ENCODE measurements around the gene IPO11.
"Not testable (repeated sequence)": the region's sequence is repeated elsewhere in the genome, so short reads cannot be mapped to it uniquely, and the experiment has no call there.

IPO11 gene

GRCh38 chr5:62561896-62562295 is 149.3 kb downstream of the IPO11 start:
- DNase-seq (ENCODE audit: low read depth): no peak
- no peak overlapping the region for H3K4me3 ChIP-seq (ENCODE audit: low read length)
- no peak for TF ChIP-seq CTCF (IDR thresholded peaks at IDR 0.05; ENCODE audit: insufficient read depth, low read depth, low read length, missing control alignments)

GRCh38 chr5:62562867-62563266 is 150.3 kb downstream of the IPO11 start:
- DNase-seq (ENCODE audit: low read depth): no peak
- TF ChIP-seq CTCF (IDR thresholded peaks at IDR 0.05; ENCODE audit: insufficient read depth, low read depth, low read length, missing control alignments): no peak
- no peak overlapping the region for H3K4me3 ChIP-seq (ENCODE audit: low read length)

GRCh38 chr5:62564101-62564500 is 151.5 kb downstream of the IPO11 start:
- no peak overlapping the region for H3K4me3 ChIP-seq (ENCODE audit: low read length)
- TF ChIP-seq CTCF (IDR thresholded peaks at IDR 0.05; ENCODE audit: insufficient read depth, low read depth, low read length, missing control alignments): no peak
- no peak for DNase-seq (ENCODE audit: low read depth)

GRCh38 chr5:62565740-62566139 is 153.2 kb downstream of the IPO11 start:
- DNase-seq (ENCODE audit: low read depth); H3K4me3 ChIP-seq (ENCODE audit: low read length): not testable (repeated sequence)

GRCh38 chr5:62568143-62568542 is 155.6 kb downstream of the IPO11 start:
- TF ChIP-seq CTCF (IDR thresholded peaks at IDR 0.05; ENCODE audit: insufficient read depth, low read depth, low read length, missing control alignments): no peak
- no peak for DNase-seq (ENCODE audit: low read depth)
- H3K4me3 ChIP-seq (ENCODE audit: low read length): no peak overlapping the region

GRCh38 chr5:62568800-62569432 is 156.4 kb downstream of the IPO11 start:
- no peak overlapping the region for H3K4me3 ChIP-seq (ENCODE audit: low read length)
- DNase-seq (ENCODE audit: low read depth): no peak
- TF ChIP-seq CTCF (IDR thresholded peaks at IDR 0.05; ENCODE audit: insufficient read depth, low read depth, low read length, missing control alignments): no peak

- no peak for TF ChIP-seq CTCF (IDR thresholded peaks at IDR 0.05; ENCODE audit: insufficient read depth, low read depth, low read length, missing control alignments)
- no peak for DNase-seq (ENCODE audit: low read depth)
- H3K4me3 ChIP-seq (ENCODE audit: low read length): no peak overlapping the region
These were observed 156.9 kb downstream of the IPO11 start for GRCh38 chr5:62569470-62569869.

Measured in epithelial cell of esophagus (primary cell).